HG03025 (cell line): Measurements from ENCODE around the gene GPR63.

Experiments used
- ATAC-seq: cut with Tn5 transposase; IDR thresholded peaks from one replicate; pipeline ENCODE4 v1.9.1; 2021; ENCODE audit warnings: mild to moderate bottlenecking, moderate library complexity; ENCODE audit not compliant: unreplicated experiment, low FRiP score

Gene GPR63

GRCh38 chr6:96766769-96767168, 70.5 kb downstream of the GPR63 start:
- ATAC-seq, result no peak

GRCh38 chr6:96762599-96762998, 74.7 kb downstream of the GPR63 start:
- no peak for ATAC-seq

GRCh38 chr6:96761794-96762193, 75.5 kb downstream of the GPR63 start:
- no peak for ATAC-seq

GRCh38 chr6:96760153-96760687, 77.1 kb downstream of the GPR63 start:
- no peak for ATAC-seq

- ATAC-seq, result no peak
Observed at GRCh38 chr6:96755096-96755495, 82.2 kb downstream of the GPR63 start.

- ATAC-seq, result no peak
Observed at GRCh38 chr6:96749891-96750290, 87.4 kb downstream of the GPR63 start.
